H1 (cell line): ENCODE measurements around the gene PRKCA. TPM values are rescaled to one million over a fixed set of nuclear protein-coding genes. Genes with fewer than 3 reads are reported as not detected.

Experiments used
- CTCF ChIA-PET: fragments of 300-600 bp; sonication (Branson Sonifier 250); formaldehyde crosslinking; loops from one replicate; lab custom pipeline; 2021; ENCODE audit not compliant: partially characterized antibody; lab: Charles Lee
- POLR2A ChIA-PET: fragments of 300-600 bp; sonication (Branson Sonifier 250); formaldehyde crosslinking; loops from one replicate; lab custom pipeline; 2021; ENCODE audit warnings: inconsistent platforms; ENCODE audit not compliant: partially characterized antibody; lab: Charles Lee
- DNase-seq, 2 experiments: peaks; one replicate each; pipeline versions ENCODE4 v3.0.0 to v3.0.0-alpha.2; 2010 to 2022; ENCODE audit warnings: low spot score in 2 of 2, low read depth in 1 of 2, mixed read lengths in 1 of 2
- FAIRE-seq: peaks from 2 replicates; lab custom pipeline; 2011; peaks lifted over from hg19 to GRCh38; lab: Jason Lieb, UNC
- H2AFZ ChIP-seq: 2 replicates; pipeline ENCODE4 v1.8.1; 2012; ENCODE audit warnings: low read length, inconsistent platforms
- H2AK5ac ChIP-seq: 2 replicates; pipeline ENCODE4 v1.6.1; 2013; ENCODE audit warnings: low read depth, low read length
- H2BK120ac ChIP-seq: replicated peaks from 2 replicates; pipeline ENCODE3; 2013; ENCODE audit warnings: low read depth, low read length, inconsistent platforms
- H2BK12ac ChIP-seq: 2 replicates; pipeline ENCODE4 v1.6.1; 2013; ENCODE audit warnings: low read depth, low read length
- H2BK15ac ChIP-seq: 2 replicates; pipeline ENCODE4 v1.6.1; 2013; ENCODE audit warnings: low read length
- H2BK20ac ChIP-seq: 2 replicates; pipeline ENCODE4 v1.6.1; 2013; ENCODE audit warnings: low read length
- H2BK5ac ChIP-seq: 2 replicates; pipeline ENCODE4 v1.6.1; 2013; ENCODE audit warnings: low read depth, low read length
- H3K14ac ChIP-seq: 2 replicates; pipeline ENCODE4 v1.6.1; 2013; ENCODE audit warnings: inconsistent platforms; ENCODE audit not compliant: insufficient read length
- H3K18ac ChIP-seq: 2 replicates; pipeline ENCODE4 v1.6.1; 2013; ENCODE audit warnings: low read length; ENCODE audit errors: extremely low read depth
- H3K23ac ChIP-seq: 2 replicates; pipeline ENCODE4 v1.6.1; 2013; ENCODE audit warnings: inconsistent platforms; ENCODE audit not compliant: insufficient read length
- H3K23me2 ChIP-seq: 2 replicates; pipeline ENCODE4 v1.6.1; 2013; ENCODE audit warnings: low read depth, low read length
- H3K27ac ChIP-seq: 2 replicates; pipeline ENCODE4 v1.6.1; 2011; ENCODE audit warnings: low read depth, low read length, inconsistent platforms
- H3K27me3 ChIP-seq, 4 experiments: replicated peaks in 1 of 4; 1 replicate in 1 of 4; 2 replicates in 3 of 4; pipeline versions ENCODE4 v1.6.1 to v1.8.1; 2011 to 2013; ENCODE audit warnings: low read length in 3 of 4, mild to moderate bottlenecking in 3 of 4, inconsistent platforms in 2 of 4, mixed read lengths in 2 of 4, moderate library complexity in 1 of 4; ENCODE audit not compliant: control insufficient read depth in 3 of 4, insufficient read depth in 3 of 4; ENCODE audit errors: extremely low read depth in 1 of 4
- H3K36me3 ChIP-seq, 4 experiments: 2 replicates each; pipeline versions ENCODE4 v1.6.1 to v1.8.1; 2011 to 2013; ENCODE audit warnings: mild to moderate bottlenecking in 4 of 4, low read length in 3 of 4, moderate library complexity in 2 of 4, control low read depth in 1 of 4, inconsistent platforms in 1 of 4; ENCODE audit not compliant: insufficient read depth in 4 of 4, control insufficient read depth in 2 of 4
- H3K4ac ChIP-seq: replicated peaks from 2 replicates; pipeline ENCODE3; 2013; ENCODE audit warnings: low read length, low read depth, mixed read lengths, inconsistent platforms; ENCODE audit not compliant: insufficient read length
- H3K4me1 ChIP-seq, 4 experiments: replicated peaks in 1 of 4; 1 replicate in 1 of 4; 2 replicates in 3 of 4; pipeline versions ENCODE4 v1.6.1 to v1.8.1; 2011 to 2013; ENCODE audit warnings: low read length in 3 of 4, inconsistent platforms in 2 of 4, mixed read lengths in 1 of 4; ENCODE audit not compliant: insufficient read depth in 4 of 4, control insufficient read depth in 3 of 4
- H3K4me2 ChIP-seq, 2 experiments: 2 replicates each; pipeline versions ENCODE4 v1.6.1 to v1.8.1; 2011 to 2013; ENCODE audit warnings: low read depth in 2 of 2, low read length in 2 of 2, control low read depth in 1 of 2, inconsistent platforms in 1 of 2, mild to moderate bottlenecking in 1 of 2; ENCODE audit not compliant: insufficient read depth in 1 of 2
- H3K4me3 ChIP-seq, 4 experiments: fragments of 200-600, 300-600 bp in 1 of 4; sonication (generic), shearing (Covaris generic), sonication (Bioruptor Twin) in 1 of 4; 2 replicates each; pipeline versions ENCODE4 v1.5.1 to v1.8.1; 2011 to 2016; ENCODE audit warnings: low read length in 4 of 4, low read depth in 3 of 4, control low read depth in 2 of 4, inconsistent platforms in 2 of 4, mild to moderate bottlenecking in 2 of 4, mixed read lengths in 1 of 4, moderate library complexity in 1 of 4; ENCODE audit not compliant: insufficient read depth in 2 of 4; ENCODE audit errors: extremely low read depth in 1 of 4
- H3K56ac ChIP-seq: replicated peaks from 2 replicates; pipeline ENCODE3; 2013; ENCODE audit warnings: low read depth, mild to moderate bottlenecking, mixed read lengths, low read length, inconsistent platforms; ENCODE audit not compliant: insufficient read length
- H3K79me1 ChIP-seq: 2 replicates; pipeline ENCODE4 v1.6.1; 2013; ENCODE audit warnings: low read depth, low read length, control low read depth
- H3K79me2 ChIP-seq, 2 experiments: 2 replicates each; pipeline versions ENCODE4 v1.6.1 to v1.8.1; 2012 to 2013; ENCODE audit warnings: low read length in 2 of 2, mild to moderate bottlenecking in 2 of 2, inconsistent platforms in 1 of 2; ENCODE audit not compliant: insufficient read depth in 2 of 2, control insufficient read depth in 1 of 2
- H3K9ac ChIP-seq, 4 experiments: replicated peaks in 1 of 4; 1 replicate in 1 of 4; 2 replicates in 3 of 4; pipeline versions ENCODE4 v1.6.1 to v1.8.1; 2011 to 2013; ENCODE audit warnings: low read depth in 3 of 4, low read length in 3 of 4, control low read depth in 2 of 4, mild to moderate bottlenecking in 2 of 4, moderate library complexity in 2 of 4, inconsistent platforms in 1 of 4; ENCODE audit errors: extremely low read depth in 1 of 4
- H3K9me3 ChIP-seq, 2 experiments: 2 replicates each; pipeline versions ENCODE4 v1.6.1 to v1.8.1; 2012 to 2013; ENCODE audit warnings: mild to moderate bottlenecking in 2 of 2, moderate library complexity in 2 of 2, control low read depth in 1 of 2, inconsistent platforms in 1 of 2, low read depth in 1 of 2, low read length in 1 of 2, mixed read lengths in 1 of 2; ENCODE audit not compliant: insufficient read depth in 2 of 2
- H4K20me1 ChIP-seq, 2 experiments: replicated peaks in 1 of 2; 2 replicates each; pipeline versions ENCODE3 to v1.8.1; 2011 to 2013; ENCODE audit warnings: inconsistent platforms in 2 of 2, low read length in 2 of 2, mild to moderate bottlenecking in 1 of 2; ENCODE audit not compliant: insufficient read depth in 2 of 2, control insufficient read depth in 1 of 2
- H4K5ac ChIP-seq: 2 replicates; pipeline ENCODE4 v1.6.1; 2013; ENCODE audit warnings: low read length, low read depth, mixed read lengths, inconsistent platforms; ENCODE audit not compliant: insufficient read length
- H4K8ac ChIP-seq: 2 replicates; pipeline ENCODE4 v1.8.0; 2013; ENCODE audit warnings: mild to moderate bottlenecking, moderate library complexity, low read length, inconsistent platforms; ENCODE audit not compliant: insufficient read depth; ENCODE audit errors: extremely low read depth
- H4K91ac ChIP-seq: replicated peaks from 2 replicates; pipeline ENCODE3; 2013; ENCODE audit warnings: low read length, mixed read lengths, inconsistent platforms; ENCODE audit not compliant: insufficient read length
- ATF3 ChIP-seq: IDR thresholded peaks from 2 replicates; pipeline ENCODE4 v1.6.1; 2011; ENCODE audit warnings: low read depth, mild to moderate bottlenecking, low read length; ENCODE audit not compliant: insufficient read depth
- E2F6 ChIP-seq: IDR thresholded peaks from 2 replicates; pipeline ENCODE4 v1.6.1; 2012; ENCODE audit warnings: inconsistent platforms
- GTF2F1 ChIP-seq: IDR thresholded peaks from 2 replicates; pipeline ENCODE4 v1.6.1; 2012; ENCODE audit warnings: low read depth, low read length, improper control_type of control experiment, borderline replicate concordance
- JUN ChIP-seq: IDR thresholded peaks from 2 replicates; pipeline ENCODE4 v1.6.1; 2011; ENCODE audit warnings: low read depth, mild to moderate bottlenecking, improper control_type of control experiment, low read length
- SUZ12 ChIP-seq: fragments of 200-600 bp; sonication (generic); IDR thresholded peaks from 2 replicates; pipeline ENCODE4 v1.6.1; 2012; ENCODE audit warnings: mild to moderate bottlenecking, inconsistent platforms, low read length, moderate library complexity, mixed read lengths
- TEAD4 ChIP-seq: IDR thresholded peaks from 2 replicates; pipeline ENCODE4 v1.6.1; 2012; ENCODE audit warnings: low read depth, low read length, inconsistent platforms, mixed read lengths
- WGBS, 2 experiments: shearing (Covaris generic) in 1 of 2; methylation state at CpG; one replicate each; pipeline versions ENCODE4 v1.1.6 to v1.1.7; 2013 to 2015; ENCODE audit warnings: low lambda C conversion rate in 2 of 2, mixed read lengths in 2 of 2, inconsistent platforms in 1 of 2, low coverage in 1 of 2, missing lambda C conversion rate in 1 of 2; ENCODE audit not compliant: insufficient replicate concordance in 2 of 2, insufficient coverage in 1 of 2, insufficient read length in 1 of 2; ENCODE audit errors: extremely low coverage in 1 of 2, missing lambda C conversion rate in 1 of 2; 5-methylcytosine and 5-hydroxymethylcytosine counted together
- polyA plus RNA-seq, 7 experiments: library from polyadenylated mRNA; depleted of rRNA in 3 of 7; stranded (reverse) in 5 of 7; unstranded in 2 of 7; fragments of >200 nt in 5 of 7; fragments of 200-250 nt in 2 of 7; gene quantifications; 1 replicate in 5 of 7; 2 replicates in 1 of 7; 4 replicates in 1 of 7; pipeline versions ENCODE4 v1.2.1 to v1.2.3, GENCODE V29; 2011 to 2013; ENCODE audit warnings: missing spikeins in 2 of 7, mixed read lengths in 2 of 7
- total RNA-seq: library from RNA; stranded (reverse); fragmentation: NEBNext Ultra II Directional; extraction: Animal tissue kit (Norgen Biotek cat#: 25700); gene quantifications from 2 replicates; pipeline ENCODE4 v1.2.1, GENCODE V29; 2021

PRKCA gene
- total and polyA plus RNA-seq, 2 of the 8 experiments (the other 6 are each of a cell fraction or from before 2014, with no cell fraction given), result 5.8 to 17.8 TPM

GRCh38 chr17:66299711-66300110, 2.7 kb upstream of the PRKCA start:
- Histone ChIP-seq H3K56ac (no peak overlapping the region), H3K23ac (no peak overlapping the region), H3K79me1 (no peaks in the 10 kb centered on the region), H3K4me1 (peaks cover 2 to 10% (median 5%) of the 10 kb centered on the region in 4 experiments; a peak in 6 of 7 replicates), H3K23me2 (peaks cover 12% of the 10 kb centered on the region), H3K14ac (no peak overlapping the region), H3K9ac (no peak overlapping the region), H2BK20ac (no peak overlapping the region), H3K36me3 (no peaks in the 10 kb centered on the region), H3K27me3 (peaks cover 0 to 17% (median 7%) of the 10 kb centered on the region in 4 experiments; a peak in 6 of 7 replicates), H3K4ac (no peak overlapping the region), H3K18ac (no peak overlapping the region), H2BK12ac (no peak overlapping the region), H2AFZ (no peak overlapping the region), H4K20me1 (no peaks in the 10 kb centered on the region), H4K5ac (no peak overlapping the region), H2BK120ac (no peak overlapping the region), H4K91ac (no peak overlapping the region), H2AK5ac (no peak overlapping the region), H4K8ac (no peak overlapping the region), H3K4me2 (no peak overlapping the region), H3K27ac (no peak overlapping the region), H3K79me2 (no peaks in the 10 kb centered on the region), H3K4me3 (no peak overlapping the region), H3K9me3 (no peaks in the 10 kb centered on the region), H2BK15ac (no peak overlapping the region), H2BK5ac (no peak overlapping the region)
- ChIA-PET CTCF (interaction anchor here (0.7 to 0.9 kb wide), 2 partner anchors 18 to 91 kb away, joined by 3 read pairs; no protein-coding TSS in a partner anchor), POLR2A (no interaction called here)
- DNase-seq, result no peak
- no peak for FAIRE-seq
- 96% methylated on average over 4 of the region's 4 CpGs; no CpG with 5 or more reads in 1 of the 2 experiments for WGBS, 2 experiments
- TF ChIP-seq ATF3 (no peak), GTF2F1 (no peak), E2F6 (no peak), SUZ12 (no peak), TEAD4 (no peak), JUN (no peak)
